NOMO-1 (cell line): ENCODE results near the gene MTRR.

ENCODE experiments used
- DNase-seq, 2 experiments: peaks; one replicate each; lab custom pipeline; 2025; ENCODE audit not compliant: unreplicated experiment in 2 of 2; lab: John Stamatoyannopoulos, UW

The MTRR gene

GRCh38 chr5:7856855-7857254 lies 12.1 kb upstream of the MTRR start:
- DNase-seq = peak; percentile 67 to 79

- no peak for DNase-seq
These were observed 11.6 kb upstream of the MTRR start for GRCh38 chr5:7857361-7857760.

GRCh38 chr5:7857926-7858632 lies 10.9 kb upstream of the MTRR start:
- DNase-seq = peak in 1 of 2 experiments; percentile 27

GRCh38 chr5:7866196-7866595 lies 2.8 kb upstream of the MTRR start:
- no peak for DNase-seq

DNA sequence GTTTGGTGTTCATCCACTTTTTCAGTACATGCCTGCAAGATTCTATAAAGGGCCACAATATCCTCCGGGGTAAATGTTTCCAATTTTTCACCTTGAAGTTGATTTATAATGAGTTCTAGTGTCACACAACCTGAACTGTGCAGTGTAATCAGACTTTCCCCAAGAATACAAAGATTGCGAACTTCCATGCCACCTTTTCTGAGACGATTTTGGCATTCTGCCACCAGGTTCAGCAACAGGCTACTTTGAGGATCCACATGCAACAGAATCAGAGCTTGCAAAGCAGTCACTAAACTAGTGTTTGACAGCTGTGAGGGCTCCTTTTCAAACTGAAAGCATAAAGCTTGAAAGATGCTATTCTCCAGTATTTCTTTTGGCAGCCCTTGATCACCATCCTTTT lies 1.7 kb upstream of the MTRR start:
- DNase-seq = no peak

- peak in 1 of 2 experiments; percentile 48 for DNase-seq
These were observed 548 bp upstream of the MTRR start for GRCh38 chr5:7868427-7868772.

- DNase-seq = peak; percentile 44 to 47
These were observed 657 bp downstream of the MTRR start for GRCh38 chr5:7869474-7870136.

DNA sequence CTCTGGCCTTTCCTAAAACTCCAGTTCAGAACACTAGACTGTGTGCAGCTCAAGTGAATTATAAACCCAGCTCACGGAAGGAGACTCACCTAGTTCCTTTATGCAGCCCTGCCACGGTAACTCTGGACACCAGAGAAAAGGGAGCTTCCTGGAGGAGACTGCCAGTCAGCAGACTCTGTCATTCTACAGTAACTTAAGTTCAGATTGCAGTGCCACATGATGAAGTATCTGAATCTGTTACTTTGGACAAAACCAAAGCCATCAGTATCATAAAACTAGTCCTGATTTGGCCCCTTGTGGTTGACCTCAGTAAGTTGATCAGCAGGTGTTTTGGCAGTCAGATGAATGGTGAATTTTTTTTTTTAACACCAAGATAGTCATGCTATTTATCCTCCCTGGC lies 2.7 kb downstream of the MTRR start:
- DNase-seq = no peak

DNA sequence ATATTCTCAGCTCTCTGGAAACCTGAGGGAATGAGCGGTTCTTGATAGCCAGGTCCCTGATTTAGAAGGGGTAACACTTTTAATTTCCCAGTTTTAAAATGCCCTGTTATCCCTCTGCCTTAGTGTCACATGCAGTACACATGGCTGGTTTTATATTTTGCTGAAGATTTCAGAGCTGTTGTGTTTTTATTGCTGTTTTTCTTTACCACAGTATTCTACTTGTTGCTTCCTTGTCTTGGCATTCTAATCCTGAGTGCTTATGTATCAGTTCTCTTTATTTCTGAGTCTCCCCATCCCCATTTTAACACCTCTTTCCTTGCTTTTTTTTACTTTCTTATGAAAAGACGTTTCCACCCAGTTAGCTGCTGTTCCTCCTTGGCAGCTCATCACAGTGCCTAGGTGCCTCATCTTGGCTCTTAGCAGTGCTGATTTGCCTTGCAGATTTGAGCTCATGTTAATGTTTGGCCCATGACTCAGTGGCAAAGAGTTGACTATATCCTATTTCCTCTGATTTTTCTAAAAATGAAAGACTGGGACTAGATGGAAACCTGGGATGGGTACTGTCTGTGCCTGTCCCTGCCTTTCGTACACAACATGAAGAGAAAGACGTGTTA lies 3.7 kb downstream of the MTRR start:
- no peak for DNase-seq

GRCh38 chr5:7873216-7873615 lies 4.3 kb downstream of the MTRR start:
- no peak for DNase-seq

DNA sequence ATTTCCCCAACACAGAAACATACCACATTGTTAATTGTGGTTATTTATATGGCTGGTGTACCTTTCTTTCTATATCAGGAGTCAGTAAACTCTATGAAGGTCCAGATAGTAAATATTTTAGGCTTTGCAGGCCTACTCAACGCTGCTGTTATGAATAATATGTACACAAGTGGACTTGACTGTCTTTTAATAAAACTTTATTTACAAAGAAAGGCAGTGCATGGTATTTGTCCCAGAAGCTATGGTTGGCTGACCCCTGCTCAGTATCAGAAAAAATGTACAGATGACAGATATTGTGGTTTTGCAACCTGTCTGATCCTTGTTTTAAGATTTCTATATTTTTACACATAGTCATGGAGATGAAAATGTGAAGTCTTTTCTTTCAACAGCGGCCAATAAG lies 5.7 kb downstream of the MTRR start:
- DNase-seq = no peak

GRCh38 chr5:7875151-7875550 lies 6.2 kb downstream of the MTRR start:
- DNase-seq = no peak

DNA sequence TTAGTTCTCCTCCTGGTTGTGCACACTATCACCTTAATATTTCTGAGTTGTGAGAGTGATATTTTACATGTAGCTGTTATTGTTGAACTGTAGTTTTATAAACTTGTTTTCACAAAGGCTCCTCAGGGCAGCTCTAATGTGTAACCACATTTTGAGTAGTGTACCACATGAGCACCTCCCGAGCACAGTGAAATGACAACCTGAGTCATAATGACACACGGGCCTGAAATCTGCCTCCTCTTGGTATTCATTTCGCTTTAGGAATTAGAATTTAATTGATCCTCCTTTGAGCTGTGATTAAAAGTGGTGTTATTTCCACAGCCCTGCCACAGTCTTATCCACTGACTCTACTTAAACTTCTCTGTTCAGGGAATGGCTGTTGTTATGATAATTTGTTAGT lies 7.9 kb downstream of the MTRR start:
- peak; percentile 13 to 50 for DNase-seq

GRCh38 chr5:7877851-7878250 lies 8.9 kb downstream of the MTRR start:
- no peak for DNase-seq

- DNase-seq = peak; percentile 93 to 100
These were observed 9.5 kb downstream of the MTRR start for GRCh38 chr5:7878381-7878873.

- peak; percentile 37 to 47 for DNase-seq
These were observed 12.1 kb downstream of the MTRR start for GRCh38 chr5:7881091-7881490.

GRCh38 chr5:7881816-7882215 lies 12.9 kb downstream of the MTRR start:
- no peak for DNase-seq

GRCh38 chr5:7882926-7883325 lies 14.0 kb downstream of the MTRR start:
- peak; percentile 7 to 32 for DNase-seq

DNA sequence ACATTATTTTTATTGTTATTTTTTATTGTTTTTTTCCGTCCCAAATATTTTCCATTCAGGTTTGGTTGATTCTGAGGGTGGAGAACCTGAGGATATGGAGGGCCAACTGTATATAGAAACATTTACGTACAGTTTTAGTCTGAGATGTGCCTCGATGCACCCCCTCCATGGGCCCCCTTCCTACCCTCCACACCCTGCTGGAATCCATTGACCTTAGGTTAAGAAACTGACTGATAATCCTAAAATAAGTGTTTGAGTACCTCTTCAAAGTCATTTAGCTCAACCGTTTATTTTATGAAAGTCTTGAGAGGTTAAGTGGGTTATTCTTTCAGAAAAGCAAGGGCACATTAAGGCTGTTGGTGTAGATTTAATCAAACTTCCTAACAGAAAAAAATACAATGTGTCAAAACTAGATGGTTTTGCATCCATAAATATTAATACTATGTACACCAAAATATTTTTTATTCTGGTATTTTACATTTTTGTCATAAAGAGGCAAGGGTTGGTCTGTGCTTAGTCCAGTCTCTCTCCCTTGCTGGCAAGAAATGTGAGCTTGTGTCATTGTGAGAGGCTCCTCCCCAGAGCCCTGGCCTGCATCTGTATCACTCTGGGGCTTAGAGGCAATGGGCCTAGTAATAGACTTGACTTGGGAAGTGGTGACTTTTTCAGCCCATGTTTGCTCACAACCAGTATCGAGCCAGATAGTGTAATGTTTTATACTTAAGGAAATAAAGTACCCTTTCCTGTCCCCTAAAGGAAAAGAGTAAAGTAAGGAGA lies 15.7 kb downstream of the MTRR start:
- no peak for DNase-seq

DNA sequence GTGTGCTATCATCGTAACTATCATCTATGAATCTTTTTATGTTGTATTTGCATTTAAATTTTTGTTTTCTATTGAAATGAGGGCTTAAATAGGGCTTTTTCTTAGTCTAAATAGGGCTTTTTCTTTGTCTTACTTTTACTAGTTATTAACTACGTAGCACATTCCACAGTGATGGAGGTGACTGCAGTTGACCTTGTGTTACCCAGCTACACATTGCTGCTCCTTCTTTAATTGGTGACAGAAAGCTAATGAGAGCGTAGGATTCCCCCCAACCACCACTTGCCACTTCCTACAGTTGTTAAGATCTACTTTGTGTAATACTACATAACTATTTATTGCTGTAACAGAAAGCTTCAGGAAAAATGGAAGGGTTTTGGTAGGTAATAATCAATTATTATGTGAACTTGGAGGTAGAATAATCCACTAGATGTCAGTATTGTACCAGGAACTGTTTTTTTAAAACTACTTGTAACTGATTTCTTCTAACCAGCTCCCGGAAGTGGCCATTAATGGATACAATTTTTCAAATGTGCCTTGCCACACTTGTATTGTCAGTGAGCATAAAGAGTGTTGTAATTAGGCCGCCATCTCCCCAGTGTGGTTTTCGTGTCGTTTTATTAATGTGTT lies 18.0 kb downstream of the MTRR start:
- peak; percentile 36 to 64 for DNase-seq

- no peak for DNase-seq
These were observed 20.0 kb downstream of the MTRR start for GRCh38 chr5:7888901-7889300.
